Measurements from ENCODE around the gene GLOD4.
"Not testable (repeated sequence)": the region's sequence is repeated elsewhere in the genome, so short reads cannot be mapped to it uniquely, and the experiment has no call there.

Gene GLOD4

DNA sequence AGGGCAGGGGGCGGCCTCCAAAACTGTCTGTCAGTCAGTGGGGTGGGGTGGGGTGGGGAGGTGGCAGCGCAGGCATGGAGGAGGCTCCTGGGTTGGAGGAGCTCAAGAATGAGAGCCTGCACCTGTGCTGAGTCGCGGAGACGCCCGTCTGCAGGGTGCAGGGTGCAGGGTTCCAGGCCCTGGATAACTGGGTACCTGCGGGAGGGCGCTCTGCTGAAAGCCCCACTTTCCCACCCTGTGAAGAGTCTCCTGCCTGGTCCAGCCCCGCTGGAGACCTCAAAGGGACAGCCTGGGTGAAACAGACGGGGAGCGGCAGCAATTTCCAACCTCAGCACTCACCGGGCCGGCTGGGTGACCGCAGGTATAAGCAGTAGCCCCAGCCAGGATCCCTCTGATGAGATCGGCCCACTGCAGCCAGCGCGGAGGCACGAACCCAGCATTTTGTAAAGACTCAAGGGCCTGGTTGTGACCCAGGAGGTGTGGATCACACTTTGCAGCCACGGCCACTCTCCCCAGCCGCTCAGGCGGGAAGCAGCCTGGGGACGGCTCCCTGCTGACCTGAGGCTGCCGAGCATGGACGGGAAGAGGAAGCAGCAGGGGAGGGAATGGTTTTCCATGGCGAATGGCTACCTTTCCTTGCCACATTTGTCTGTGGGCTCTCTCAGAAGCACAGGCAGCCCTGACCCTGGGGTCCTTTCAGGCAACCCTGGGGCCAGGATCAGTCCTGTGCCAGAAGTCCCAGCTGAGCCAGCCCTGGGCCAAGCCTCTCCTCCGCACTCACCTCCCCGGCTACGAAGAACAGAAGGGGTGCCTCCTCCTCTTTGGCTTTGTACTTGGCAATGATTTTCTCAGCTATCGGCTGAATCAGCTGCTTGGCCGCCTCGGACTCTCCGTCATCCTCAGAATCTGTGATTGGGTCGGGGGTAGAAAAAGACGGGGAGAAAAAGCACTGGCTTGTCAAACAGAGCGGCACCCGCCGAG, 21.1 kb upstream of the GLOD4 start:
- no peak for DNase-seq (ENCODE audit: low read depth)

DNA sequence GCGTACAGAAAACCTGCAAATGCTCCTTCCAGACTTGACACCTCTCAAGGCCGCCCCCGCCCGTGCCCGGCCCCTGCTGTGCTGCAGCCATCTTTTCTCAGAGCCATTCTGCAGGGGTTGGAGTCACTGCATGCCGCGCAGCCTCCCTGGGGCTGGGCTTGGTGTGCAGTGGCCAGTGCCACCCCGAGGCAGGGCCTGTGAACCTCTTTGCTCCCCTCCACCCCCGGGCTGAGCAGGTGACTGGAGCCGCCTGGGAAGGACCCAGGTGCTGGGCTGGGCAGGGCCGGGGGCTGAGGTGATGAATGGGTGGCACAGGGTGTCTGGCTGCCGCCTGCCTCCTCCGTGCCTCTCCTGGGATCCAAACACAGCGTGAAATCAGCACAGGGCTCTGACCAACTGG, 20.4 kb upstream of the GLOD4 start:
- DNase-seq (ENCODE audit: low read depth) = no peak

DNA sequence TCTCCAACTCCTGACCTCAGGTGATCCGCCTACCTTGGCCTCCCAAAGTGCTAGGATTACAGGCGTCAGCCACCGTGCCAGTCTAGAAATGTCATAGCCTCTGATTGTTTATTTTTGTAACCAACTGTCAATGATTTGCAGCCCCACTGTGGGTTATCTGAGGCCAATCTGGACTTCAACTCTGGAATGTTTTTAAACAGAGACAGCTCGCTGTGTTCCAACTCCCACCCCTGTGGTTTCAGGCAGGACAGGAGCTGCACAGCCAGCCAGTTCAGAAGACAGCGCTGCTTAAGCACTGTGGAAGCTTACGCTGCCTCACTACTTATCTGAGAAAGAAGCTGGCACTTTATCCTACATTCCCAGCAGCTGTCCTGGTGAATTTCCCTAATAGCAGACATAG, 19.6 kb upstream of the GLOD4 start:
- no peak for DNase-seq (ENCODE audit: low read depth)

DNA sequence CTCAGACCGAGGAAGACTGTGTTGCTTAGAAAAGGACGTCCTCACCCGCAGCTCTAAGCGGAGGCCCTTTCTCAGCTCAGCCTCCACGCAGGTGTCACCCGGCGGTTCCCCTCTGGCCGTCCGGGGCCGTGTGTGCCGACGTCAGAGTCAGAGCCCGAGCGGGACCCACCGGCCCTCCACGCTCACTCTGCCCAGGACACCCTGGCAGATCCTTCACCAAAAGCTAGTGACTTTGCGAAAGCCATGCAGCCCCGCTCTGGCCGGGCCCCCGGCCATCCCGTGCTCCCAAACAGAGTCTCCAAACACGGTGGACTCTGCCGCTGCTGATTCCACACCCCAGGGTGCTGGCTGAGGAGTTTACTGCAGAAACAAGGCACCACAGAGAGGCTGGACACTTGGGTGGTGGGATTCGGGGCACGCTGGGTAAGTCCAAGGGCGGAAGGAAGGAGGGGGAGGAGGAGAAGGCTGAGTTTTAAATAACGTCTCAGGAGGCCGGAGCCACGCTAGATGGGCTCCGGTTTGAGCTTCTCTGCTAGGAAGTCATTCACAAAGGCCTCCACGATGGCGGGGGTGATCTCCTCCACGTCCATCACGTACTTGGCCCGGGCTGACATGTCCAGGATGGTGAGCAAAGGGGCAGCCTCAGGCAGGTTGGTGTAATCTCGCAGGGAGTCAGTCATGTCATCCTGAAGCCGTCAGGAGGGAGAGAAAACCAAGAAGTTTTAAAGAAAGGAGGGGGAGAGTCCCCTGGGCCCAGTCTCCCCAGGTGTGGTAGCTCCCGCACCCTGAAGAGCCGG, 18.6 kb upstream of the GLOD4 start:
- no peak for DNase-seq (ENCODE audit: low read depth)

DNA sequence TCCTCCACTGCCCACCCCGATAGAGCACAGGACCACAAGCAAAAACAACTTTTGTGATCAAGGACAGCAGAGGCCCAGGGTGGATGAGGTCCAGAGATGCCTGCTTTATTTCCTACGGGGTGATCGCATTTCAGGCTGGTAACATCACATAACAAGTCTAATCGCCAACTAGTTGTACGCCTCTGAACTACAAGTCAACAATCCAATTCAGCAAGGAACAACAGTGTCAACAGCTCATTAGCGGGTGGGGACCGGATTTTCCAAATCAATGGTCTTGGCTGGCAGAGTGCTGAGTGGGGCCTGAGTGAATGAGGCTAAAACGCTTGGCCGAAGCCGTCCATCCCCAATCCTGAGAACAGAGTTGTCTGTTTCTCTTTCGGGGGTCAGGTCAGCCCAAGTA, 17.2 kb upstream of the GLOD4 start:
- no peak for DNase-seq (ENCODE audit: low read depth)

DNA sequence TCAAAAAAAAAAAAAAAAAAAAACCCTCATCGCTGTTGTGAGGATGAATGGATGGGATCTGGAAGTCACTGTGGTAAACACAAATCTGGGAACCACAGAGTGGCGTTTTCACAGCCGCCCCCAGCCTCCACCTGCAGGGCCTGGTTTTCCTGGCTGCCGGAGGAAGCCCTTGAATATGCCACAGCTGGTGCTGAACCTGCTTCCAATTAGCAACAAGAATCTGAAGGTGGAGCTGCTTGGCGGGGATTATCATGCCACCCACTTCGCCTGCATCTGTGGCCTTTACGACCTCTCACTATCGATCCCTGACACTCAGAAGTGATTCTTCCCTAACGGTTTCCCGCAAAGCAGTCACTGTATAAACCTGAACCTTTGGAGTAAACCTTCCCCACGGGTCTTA, 16.2 kb upstream of the GLOD4 start:
- no peak for DNase-seq (ENCODE audit: low read depth)

DNA sequence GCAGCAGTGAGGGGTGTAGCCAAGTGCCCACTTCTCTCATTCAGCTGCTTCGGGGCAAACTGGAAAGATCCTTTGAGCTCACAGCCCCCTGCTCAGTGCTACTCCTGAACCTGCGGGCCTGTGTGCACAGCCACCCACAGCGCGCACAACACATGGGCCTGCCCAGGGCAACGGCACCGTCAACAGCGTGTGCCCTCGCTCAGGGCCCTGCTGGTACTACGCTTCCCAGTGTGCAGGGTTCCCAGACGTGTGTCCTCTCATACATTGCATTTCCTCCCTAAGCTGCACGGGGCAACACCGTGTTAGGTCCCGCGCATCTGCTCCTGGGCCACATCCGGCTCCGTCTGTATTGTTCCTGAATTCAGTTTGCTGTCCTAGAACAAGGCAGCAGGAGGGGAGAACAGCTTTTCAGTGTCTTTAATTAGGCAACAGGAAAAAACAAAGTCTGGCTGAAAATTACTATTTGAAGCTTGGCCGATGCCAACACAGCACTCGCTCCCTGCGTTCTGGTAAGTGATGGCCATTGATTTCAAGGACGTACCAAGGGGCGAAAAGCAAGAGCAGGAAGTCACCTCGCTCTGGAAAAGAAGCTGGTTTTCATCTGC, 15.3 kb upstream of the GLOD4 start:
- no peak for DNase-seq (ENCODE audit: low read depth)

DNA sequence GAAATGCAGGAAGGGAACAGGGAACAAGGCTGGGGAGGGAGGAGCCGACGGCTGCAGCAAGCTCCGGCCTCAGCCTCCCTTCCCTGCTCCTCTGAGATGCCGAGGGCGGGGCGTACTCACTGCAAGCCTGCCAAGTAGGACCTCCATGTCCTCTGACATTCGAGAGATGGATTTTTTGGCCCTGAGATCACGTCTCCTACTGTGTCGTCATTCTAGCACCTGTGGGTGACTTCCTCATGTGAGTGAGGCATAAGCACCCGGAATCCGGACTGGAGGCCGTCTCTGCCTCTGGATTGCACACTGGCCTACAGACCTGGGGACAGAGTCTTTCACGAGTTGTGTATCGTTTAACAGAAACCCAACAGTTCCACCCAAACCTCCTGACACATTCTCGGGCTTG, 14.5 kb upstream of the GLOD4 start:
- DNase-seq (ENCODE audit: low read depth) = no peak

DNA sequence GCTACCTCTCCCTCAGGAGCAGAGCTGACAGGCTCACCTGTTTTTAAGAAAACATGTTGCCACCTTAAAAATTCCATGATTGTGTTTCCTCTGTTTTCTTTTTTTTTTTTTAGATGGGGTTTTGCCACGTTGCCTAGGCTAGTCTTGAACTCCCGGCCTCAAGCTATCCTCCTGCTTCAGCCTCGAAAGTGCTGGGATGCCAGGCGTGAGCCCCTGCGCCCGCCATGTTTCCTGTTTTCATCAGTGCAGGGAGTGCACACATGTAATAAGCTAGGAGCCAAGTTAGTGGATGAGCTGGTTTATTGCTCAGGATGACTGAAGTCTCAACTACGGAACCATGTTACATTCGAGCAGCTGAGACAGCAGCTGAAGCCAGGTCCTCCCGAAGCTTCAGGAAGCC, 13.6 kb upstream of the GLOD4 start:
- DNase-seq (ENCODE audit: low read depth) = no peak

DNA sequence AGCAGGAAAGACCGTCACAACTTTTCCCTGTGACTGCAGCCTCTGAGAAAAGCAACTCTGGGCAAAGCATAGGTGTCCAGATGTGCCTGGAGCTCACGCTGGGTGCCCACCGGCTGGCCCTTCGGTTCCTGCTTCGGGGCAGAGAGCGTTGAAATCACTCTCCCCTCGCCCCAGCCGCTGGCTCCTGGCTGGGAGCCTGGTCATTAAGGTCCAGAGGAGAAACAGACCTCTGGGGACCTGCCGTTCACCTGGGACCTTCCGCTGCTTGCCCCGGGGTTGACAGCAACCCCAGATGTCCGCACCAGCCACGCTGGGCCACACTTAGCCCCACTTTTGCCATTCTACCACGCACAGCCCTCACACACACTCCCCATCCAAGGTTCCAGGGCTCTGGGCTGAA, 13.2 kb upstream of the GLOD4 start:
- no peak for DNase-seq (ENCODE audit: low read depth)

DNA sequence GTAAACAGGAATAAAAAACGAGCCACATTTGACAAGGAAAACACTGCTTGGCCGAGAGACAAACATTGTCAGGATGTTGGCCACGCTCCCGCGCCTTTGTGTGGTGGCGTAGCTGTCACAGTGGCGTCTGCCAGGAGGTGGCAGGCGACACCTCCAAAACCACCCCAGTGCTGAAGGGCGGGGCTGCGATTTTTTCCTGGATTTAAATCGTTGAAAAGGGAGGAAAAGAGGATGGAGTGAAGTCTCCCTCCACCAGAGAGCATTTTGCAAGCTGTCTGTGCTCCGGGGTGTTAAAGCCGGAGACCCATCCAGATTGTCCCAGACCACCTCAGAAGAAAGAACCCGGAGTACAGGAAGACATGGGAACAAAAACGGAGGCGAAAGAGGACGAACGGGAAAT, 12.8 kb upstream of the GLOD4 start:
- peak; percentile 31 for DNase-seq (ENCODE audit: low read depth)

DNA sequence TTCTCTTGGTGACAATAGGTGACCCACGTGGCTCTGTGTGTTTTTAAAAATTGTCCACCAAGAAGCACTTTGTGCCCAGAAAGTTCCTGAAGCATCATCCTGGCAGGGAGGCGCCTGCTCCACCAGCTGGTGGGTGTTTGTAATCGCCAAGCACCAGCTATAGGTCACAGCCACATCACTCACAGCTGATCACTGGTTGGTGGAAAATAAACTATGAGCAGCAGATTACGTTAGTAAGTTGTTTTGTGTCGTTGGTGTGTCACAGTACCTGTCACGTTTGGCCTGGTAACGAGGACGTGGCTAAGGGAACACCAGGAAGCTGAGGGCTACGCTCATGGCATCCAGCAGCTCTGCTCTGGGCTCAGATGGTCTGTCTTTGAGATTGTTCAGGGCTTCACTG, 10.2 kb upstream of the GLOD4 start:
- DNase-seq (ENCODE audit: low read depth) = no peak

DNA sequence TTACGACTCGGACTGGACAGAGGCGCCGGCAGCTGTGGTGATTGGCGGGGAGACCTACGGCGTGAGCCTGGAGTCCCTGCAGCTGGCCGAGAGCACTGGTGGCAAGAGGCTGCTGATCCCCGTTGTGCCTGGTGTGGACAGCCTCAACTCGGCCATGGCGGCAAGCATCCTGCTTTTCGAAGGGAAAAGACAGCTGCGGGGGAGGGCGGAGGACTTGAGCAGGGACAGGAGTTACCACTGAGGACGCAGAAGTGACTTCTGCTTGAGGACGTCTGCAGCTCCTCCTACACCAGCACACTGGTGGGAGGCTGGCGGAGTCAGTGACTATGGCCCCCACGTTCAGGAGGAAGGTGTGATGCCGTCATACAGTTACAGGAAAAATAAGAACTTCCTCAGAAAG, 9.7 kb upstream of the GLOD4 start:
- DNase-seq (ENCODE audit: low read depth) = no peak

DNA sequence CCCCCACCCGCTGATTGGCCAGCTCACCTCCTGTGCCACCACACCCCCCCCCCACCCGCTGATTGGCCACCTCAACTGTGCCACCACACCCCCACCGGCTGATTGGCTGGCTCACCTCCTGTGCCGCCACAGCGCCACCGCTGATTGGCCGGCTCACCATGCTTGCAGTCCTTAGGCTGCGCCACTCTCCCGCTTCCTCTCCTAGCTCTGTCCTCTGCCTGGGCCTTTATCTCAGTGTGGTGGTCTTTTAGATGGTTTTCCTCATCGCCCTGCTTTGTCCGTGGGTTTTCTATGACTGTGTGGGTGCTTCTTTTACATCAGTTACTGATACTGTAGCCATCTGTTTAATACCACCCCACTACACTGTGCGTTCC, 8.8 kb upstream of the GLOD4 start:
- not testable (repeated sequence) for DNase-seq (ENCODE audit: low read depth)

DNA sequence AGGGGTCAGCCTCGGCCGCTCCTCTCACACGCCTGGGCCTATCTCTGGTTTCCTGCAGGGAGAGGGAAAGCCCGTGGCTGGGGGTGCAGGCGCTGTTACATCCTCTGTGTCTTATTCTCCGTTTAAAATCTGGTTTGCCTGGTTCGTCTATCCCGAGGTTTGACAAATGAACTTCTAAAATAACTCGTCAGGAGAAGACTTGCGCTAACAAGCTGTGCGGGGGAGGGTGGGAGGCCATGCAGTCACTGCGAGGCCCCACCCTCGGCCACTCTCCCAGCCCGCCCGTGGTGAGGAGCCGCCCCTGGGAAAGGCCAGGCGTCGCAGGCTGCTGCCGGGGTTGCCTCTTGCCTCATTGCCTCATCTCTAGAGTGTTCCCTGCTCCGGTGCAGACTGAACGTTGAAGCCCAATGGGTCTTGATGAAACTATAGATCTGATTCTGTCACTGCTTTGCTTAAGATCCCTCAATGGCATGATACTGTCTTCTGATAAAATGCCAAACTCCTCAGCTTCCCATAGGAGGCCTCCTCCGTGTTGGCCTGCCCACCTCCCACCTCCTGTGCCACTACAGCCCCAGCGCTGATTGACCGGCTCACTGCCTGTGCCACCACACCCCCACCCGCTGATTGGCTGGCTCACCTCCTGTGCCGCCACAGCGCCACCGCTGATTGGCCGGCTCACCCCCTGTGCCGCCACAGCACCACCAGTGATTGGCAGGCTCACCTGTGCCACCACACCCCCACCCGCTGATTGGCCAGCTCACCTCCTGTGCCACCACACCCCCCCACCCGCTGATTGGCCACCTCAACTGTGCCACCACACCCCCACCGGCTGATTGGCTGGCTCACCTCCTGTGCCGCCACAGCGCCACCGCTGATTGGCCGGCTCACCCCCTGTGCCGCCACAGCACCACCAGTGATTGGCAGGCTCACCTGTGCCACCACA, 8.1 kb upstream of the GLOD4 start:
- DNase-seq (ENCODE audit: low read depth) = not testable (repeated sequence)

DNA sequence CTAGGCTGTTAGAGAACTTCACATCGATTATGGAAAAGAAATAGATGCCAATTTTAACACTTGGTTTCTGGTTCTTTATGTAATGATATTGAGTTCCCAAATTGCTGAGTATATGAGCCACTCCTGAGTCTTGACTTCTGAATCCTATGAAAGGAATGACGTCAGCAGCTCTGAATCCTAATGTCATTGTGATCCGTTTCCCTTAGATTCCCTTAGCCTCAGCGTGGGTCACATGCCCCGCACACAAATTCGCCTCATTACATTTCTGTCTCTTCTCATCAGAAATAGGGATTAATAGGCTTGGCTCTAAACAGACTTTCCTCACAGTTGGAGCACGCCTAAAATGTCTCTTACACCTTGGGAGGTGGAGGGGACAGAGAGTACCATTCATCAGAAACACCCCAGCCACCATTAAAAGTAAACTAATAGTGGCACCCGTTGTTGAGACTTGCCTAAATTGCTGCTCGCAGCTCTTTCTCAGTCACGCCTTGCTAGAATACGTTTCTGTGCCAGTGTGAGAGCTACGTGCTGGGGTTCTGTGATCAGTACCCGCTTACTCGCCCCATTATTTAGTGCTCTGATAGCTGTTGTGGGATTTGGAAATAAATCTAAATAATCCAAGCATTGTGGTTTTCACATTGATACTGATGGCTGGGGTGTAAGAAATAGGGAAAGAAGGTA, 7.2 kb upstream of the GLOD4 start:
- no peak for DNase-seq (ENCODE audit: low read depth)

DNA sequence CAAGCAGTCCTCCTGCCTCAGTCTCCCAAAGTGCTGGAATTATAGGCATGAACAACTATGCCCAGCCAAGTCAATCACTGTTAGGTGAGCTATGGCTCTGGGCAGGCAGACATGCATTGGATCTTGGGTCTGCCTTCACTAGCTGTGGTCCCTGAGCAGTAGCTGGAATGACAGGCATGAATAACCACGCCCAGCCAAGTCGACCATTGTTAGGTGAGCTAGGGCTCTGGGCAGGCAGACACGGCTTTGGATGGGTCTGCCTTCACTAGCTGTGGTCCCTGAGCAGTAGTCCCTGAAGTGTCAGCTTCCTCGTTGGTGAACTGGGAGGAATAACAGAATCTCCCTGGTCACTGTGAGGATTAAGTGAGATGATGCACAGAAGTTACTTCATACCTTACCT, 6.5 kb upstream of the GLOD4 start:
- no peak for DNase-seq (ENCODE audit: low read depth)

DNA sequence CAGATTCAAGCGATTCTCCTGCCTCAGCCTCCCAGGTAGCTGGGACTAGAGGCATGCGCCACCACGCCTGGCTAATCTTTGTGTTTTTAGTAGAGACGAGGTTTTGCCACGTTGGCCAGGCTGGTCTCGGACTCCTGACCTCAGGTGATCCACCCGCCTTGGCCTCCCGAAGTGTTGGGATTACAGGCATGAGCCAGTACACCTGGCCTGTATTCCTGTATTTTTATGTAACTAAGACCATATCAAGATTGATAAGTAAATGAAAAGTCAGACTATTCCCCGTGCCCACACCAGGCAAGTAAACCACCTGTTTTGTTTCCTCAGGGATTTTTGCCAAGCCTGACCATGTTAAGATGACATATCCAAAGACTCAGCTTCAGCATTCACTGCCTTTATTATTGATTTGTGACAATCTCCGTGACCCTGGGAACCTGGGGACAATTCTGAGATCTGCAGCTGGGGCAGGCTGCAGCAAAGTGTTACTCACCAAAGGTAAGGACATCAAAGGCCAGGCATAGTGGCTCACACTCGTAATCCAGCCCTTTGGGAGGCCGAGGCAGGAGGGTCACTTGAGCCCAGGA, 5.7 kb upstream of the GLOD4 start:
- DNase-seq (ENCODE audit: low read depth) = no peak

DNA sequence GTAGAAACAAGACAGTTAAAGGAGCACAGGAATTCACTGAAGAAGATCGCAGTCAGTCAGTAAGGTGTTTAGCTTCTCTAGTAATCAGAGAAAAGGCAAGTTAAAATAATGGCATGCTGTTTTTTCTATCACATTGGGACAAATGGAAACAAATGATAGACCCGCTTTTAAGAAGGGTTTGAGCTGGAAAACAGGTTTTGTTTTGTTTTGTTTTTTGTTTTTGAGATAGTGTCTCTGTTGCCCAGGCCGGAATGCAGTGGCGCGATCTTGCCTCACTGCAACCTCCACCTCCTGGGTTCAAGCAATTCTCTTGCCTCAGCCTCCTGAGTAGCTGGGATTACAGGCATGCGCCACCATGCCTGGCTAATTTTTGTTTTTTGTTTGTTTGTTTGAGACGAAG, 3.8 kb upstream of the GLOD4 start:
- DNase-seq (ENCODE audit: low read depth) = not testable (repeated sequence)

DNA sequence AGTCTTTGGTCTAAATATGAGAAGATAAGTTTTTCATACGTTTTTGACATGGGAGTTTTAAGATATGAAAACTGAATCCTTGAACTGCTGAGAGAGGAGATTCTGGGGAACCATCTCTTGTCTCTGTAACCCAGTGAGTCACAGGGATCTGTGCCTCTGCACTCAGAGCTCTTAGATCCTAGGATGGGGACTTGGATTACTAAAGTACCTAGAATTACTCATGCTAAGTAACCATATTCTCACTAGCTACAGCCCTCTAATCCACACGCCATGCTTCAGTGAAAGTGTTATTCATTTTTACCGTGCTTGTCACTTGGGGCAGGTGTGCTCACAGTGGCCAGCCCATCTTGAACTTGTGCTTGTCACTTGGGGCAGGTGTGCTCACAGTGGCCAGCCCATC, 2.1 kb upstream of the GLOD4 start:
- no peak for DNase-seq (ENCODE audit: low read depth)

DNA sequence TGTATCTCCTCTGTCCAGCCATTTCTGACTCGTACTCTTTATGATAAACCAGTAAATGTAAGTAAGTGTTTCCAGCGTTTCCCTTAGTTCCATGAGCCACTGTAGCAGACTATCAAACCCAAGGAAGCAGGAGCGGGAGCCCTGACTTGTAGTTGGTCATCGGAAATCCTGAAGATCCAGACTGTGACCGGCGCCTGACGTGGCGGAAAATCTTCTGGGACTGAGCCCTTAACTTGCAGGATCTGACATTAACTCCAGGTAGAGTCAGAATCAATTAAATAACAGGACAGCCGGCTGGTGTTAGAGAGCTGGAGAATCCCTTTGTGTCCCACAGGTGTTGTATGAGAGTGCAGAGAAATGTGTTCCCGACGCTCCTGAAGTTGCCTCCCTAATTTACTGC, 4.0 kb downstream of the GLOD4 start:
- DNase-seq (ENCODE audit: low read depth) = no peak
